Tibial nerve (tissue), 4 donors: ENCODE results near the gene PM20D1. TPM values are rescaled to one million over a fixed set of nuclear protein-coding genes. Genes with fewer than 3 reads are reported as not detected.

Source experiments
- DNase-seq, 2 donors: peaks; one replicate each; pipeline ENCODE4 v3.0.0-alpha.2; 2019; ENCODE audit warnings: low spot score in 2 of 2
- H3K27ac ChIP-seq, 4 donors: fragments of 200-600 bp; sonication (generic) in 3 of 4; one replicate each; pipeline ENCODE4 v1.5.1; 2017 to 2019; ENCODE audit warnings: mild to moderate bottlenecking in 1 of 4
- H3K27me3 ChIP-seq, 2 donors: fragments of 200-600 bp; sonication (generic) in 1 of 2; one replicate each; pipeline versions ENCODE4 v1.5.1 to v1.6.0; 2017 to 2019
- H3K36me3 ChIP-seq, 3 donors: fragments of 200-600 bp; sonication (generic); one replicate each; pipeline ENCODE4 v1.5.1; 2018 to 2019
- H3K4me1 ChIP-seq, 4 donors: fragments of 200-600 bp; sonication (generic) in 3 of 4; one replicate each; pipeline ENCODE4 v1.5.1; 2017 to 2019
- H3K4me3 ChIP-seq, 4 donors: fragments of 200-600 bp; sonication (generic) in 3 of 4; one replicate each; pipeline ENCODE4 v1.5.1; 2017 to 2019; ENCODE audit warnings: mild to moderate bottlenecking in 1 of 4, moderate library complexity in 1 of 4
- H3K9me3 ChIP-seq, 4 donors: fragments of 200-600 bp; sonication (generic) in 3 of 4; one replicate each; pipeline ENCODE4 v1.5.1; 2017 to 2019
- EP300 ChIP-seq, 2 donors: sonication (generic); formaldehyde crosslinking; IDR thresholded peaks; one replicate each; pipeline ENCODE4 v1.6.1; 2017; ENCODE audit warnings: antibody characterized with exemption in 2 of 2, mild to moderate bottlenecking in 1 of 2
- POLR2A ChIP-seq, 2 donors: fragments of 450-650 bp; IDR thresholded peaks; one replicate each; pipeline ENCODE4 v1.6.1; 2017; ENCODE audit warnings: antibody characterized with exemption in 2 of 2, mild to moderate bottlenecking in 2 of 2, moderate library complexity in 2 of 2
- WGBS, 2 donors: methylation state at CpG; one replicate each; pipeline ENCODE4 v1.1.5; 2018; 5-methylcytosine and 5-hydroxymethylcytosine counted together
- total RNA-seq, 4 donors: library from RNA; depleted of rRNA; stranded (reverse); fragments of >200 nt; gene quantifications; one replicate each; pipeline ENCODE4 v1.1.0, GENCODE V29; 2016
- TF ChIP-seq, protein P1 (sequence below), 5 experiments: fragments of 200-600 bp in 3 of 5; fragments of 450-650 bp in 2 of 5; sonication (generic) in 3 of 5; IDR thresholded peaks; one replicate each; pipeline ENCODE4 v1.5.1; 2016 to 2019; ENCODE audit warnings: antibody characterized with exemption in 5 of 5, mild to moderate bottlenecking in 3 of 5, moderate library complexity in 2 of 5

PM20D1 gene
- total RNA-seq, 4 donors from 2014 or later = 0.87 to 6.7 (median 0.98) TPM; not detected in 1

DNA sequence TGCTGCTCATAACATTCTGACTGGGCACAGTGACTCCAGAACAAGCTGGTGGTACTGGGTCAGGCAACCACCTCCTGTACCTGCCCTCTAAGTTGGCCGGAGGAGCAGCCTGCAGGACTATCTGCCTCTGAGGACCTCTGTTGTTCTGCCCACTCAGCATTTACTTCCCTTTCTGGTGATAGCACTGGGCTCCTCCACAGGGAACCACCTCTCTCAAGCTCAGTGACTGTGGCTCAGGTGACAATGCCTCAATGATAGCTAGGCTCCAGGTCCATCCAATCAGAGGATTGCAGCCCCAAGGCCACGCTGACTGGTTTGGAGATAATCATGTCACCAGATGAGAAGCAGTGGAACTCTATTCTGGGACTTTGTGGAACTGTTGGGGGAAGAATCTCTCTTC, 52.8 kb downstream of the PM20D1 start:
- Histone ChIP-seq H3K9me3 (no peaks in the 10 kb centered on the region), H3K27ac (no peak overlapping the region), H3K36me3 (peaks cover 2 to 91% (median 6%) of the 10 kb centered on the region in 3 donors), H3K27me3 (no peaks in the 10 kb centered on the region), H3K4me1 (peaks cover 0 to 18% (median 0%) of the 10 kb centered on the region in 4 donors), H3K4me3 (no peak overlapping the region)
- DNase-seq = no peak
- 91 to 94% methylated on average over 2 of the region's 2 CpGs for WGBS, 2 donors
- TF ChIP-seq EP300 (IDR thresholded peaks at IDR 0.05) (no peak), POLR2A (IDR thresholded peaks at IDR 0.05) (no peak)
- TF ChIP-seq, protein P1, sequence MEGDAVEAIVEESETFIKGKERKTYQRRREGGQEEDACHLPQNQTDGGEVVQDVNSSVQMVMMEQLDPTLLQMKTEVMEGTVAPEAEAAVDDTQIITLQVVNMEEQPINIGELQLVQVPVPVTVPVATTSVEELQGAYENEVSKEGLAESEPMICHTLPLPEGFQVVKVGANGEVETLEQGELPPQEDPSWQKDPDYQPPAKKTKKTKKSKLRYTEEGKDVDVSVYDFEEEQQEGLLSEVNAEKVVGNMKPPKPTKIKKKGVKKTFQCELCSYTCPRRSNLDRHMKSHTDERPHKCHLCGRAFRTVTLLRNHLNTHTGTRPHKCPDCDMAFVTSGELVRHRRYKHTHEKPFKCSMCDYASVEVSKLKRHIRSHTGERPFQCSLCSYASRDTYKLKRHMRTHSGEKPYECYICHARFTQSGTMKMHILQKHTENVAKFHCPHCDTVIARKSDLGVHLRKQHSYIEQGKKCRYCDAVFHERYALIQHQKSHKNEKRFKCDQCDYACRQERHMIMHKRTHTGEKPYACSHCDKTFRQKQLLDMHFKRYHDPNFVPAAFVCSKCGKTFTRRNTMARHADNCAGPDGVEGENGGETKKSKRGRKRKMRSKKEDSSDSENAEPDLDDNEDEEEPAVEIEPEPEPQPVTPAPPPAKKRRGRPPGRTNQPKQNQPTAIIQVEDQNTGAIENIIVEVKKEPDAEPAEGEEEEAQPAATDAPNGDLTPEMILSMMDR (IDR thresholded peaks at IDR 0.05) = no peak

- Histone ChIP-seq H3K27me3 (no peaks in the 10 kb centered on the region), H3K4me1 (no peaks in the 10 kb centered on the region)
- 63 to 72% methylated on average over 5 of the region's 5 CpGs for WGBS, 2 donors
Observed at GRCh38 chr1:205794011-205794730, 55.8 kb downstream of the PM20D1 start.

GRCh38 chr1:205792961-205793673, 56.8 kb downstream of the PM20D1 start:
- no peaks in the 10 kb centered on the region for H3K27me3 ChIP-seq
- H3K36me3 ChIP-seq = peaks cover 2 to 90% (median 6%) of the 10 kb centered on the region in 3 donors
- TF ChIP-seq EP300 (IDR thresholded peaks at IDR 0.05) = no peak
- no peak for TF ChIP-seq POLR2A (IDR thresholded peaks at IDR 0.05)
- TF ChIP-seq, protein P1 (IDR thresholded peaks at IDR 0.05) = no peak
- H3K4me3 ChIP-seq = no peak overlapping the region
- H3K27ac ChIP-seq = peak overlapping the region in 1 of 4 donors; percentile 7
- whole genome bisulfite sequencing, 2 donors = 68 to 76% methylated on average over 6 of the region's 6 CpGs
- no peak for DNase-seq
- no peaks in the 10 kb centered on the region for H3K4me1 ChIP-seq
- no peaks in the 10 kb centered on the region for H3K9me3 ChIP-seq

More at GRCh38 chr1:205794011-205794730, 55.8 kb downstream of the PM20D1 start:
- Histone ChIP-seq H3K4me3 (no peak overlapping the region), H3K9me3 (no peaks in the 10 kb centered on the region), H3K36me3 (peaks cover 2 to 100% (median 6%) of the 10 kb centered on the region in 3 donors), H3K27ac (no peak overlapping the region)
- TF ChIP-seq EP300 (IDR thresholded peaks at IDR 0.05) (no peak), POLR2A (IDR thresholded peaks at IDR 0.05) (no peak)
- TF ChIP-seq, protein P1 (IDR thresholded peaks at IDR 0.05) = no peak
- no peak for DNase-seq

DNA sequence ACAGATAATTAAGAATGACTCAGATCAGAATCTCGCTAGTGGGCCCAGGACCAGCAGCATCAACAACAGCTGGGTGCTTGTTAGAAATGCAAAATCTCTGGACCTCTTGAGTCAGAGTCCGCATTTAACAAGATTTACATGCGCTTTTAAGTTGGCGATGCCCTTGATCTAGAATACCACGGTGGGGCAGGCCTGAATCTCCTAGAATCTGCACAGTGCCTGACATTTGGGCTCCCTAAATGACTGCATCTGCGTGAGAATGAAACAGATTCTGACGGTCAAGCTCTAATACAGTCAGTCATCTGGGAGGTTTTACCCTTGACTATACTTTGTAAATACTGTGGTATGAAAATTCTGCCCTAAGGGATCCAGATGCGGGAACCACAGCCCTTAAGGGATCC, 57.5 kb downstream of the PM20D1 start:
- Histone ChIP-seq H3K9me3 (no peaks in the 10 kb centered on the region), H3K36me3 (peaks cover 2 to 84% (median 3%) of the 10 kb centered on the region in 3 donors), H3K27me3 (no peaks in the 10 kb centered on the region), H3K4me3 (no peak overlapping the region), H3K27ac (peak overlapping the region in 1 of 4 donors; percentile 7), H3K4me1 (no peaks in the 10 kb centered on the region)
- TF ChIP-seq, protein P1 (IDR thresholded peaks at IDR 0.05) = no peak
- TF ChIP-seq EP300 (IDR thresholded peaks at IDR 0.05) (no peak), POLR2A (IDR thresholded peaks at IDR 0.05) (no peak)
- 72 to 88% methylated on average over 8 of the region's 8 CpGs for WGBS, 2 donors
- no peak for DNase-seq
